HG03066 (cell line): ENCODE measurements around the gene WDR5.
"Not testable (repeated sequence)": the region's sequence is repeated elsewhere in the genome, so short reads cannot be mapped to it uniquely, and the experiment has no call there.

Experiments used
- ATAC-seq: cut with Tn5 transposase; IDR thresholded peaks from one replicate; pipeline ENCODE4 v1.9.1; 2021; ENCODE audit warnings: low read depth; ENCODE audit not compliant: unreplicated experiment

WDR5 gene

DNA sequence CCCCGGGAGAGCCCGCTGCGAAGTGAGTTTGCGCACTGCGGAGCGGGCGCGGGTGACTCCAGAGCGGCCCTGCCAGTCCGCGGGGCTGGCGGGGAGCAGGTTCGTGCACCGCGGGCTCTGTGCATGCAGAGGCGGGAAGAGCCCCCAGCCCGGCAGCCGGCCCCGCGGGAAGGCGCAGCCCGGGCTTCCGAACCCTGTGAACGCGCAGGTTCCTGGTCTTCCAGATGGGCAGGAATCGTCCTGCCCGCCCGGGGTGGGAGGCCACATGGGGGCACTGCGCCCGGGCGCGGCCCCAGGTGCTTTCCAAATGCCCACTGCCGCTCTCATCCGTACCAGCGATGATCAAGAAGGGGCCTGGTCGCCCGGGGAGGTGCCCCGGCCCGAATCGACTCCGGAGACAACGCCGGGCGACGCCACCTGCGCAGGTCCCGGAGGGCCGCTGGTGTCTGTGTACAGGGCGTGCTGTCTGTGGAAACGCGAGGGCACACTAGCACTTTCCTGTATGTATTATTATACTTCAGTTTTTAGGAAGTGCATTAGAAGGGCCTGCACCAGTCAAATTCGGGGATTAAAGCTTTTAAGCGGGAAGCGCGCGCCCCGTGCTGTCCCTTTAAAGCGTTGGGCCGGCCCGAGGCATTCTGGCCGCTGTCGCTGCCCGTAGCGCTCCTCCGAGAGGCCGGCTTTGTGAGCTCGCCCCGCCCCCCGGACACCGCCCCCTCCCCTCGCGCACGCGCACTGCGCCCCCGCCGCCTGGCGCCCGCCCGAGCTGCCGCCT lies at the start of gene WDR5:
Gene WDR5 (plus strand): TSS at position 740 of the 775 bp plus-strand sequence. CDS start 3,796 bp downstream, outside the sequence.
- peak; percentile 57 for ATAC-seq

DNA sequence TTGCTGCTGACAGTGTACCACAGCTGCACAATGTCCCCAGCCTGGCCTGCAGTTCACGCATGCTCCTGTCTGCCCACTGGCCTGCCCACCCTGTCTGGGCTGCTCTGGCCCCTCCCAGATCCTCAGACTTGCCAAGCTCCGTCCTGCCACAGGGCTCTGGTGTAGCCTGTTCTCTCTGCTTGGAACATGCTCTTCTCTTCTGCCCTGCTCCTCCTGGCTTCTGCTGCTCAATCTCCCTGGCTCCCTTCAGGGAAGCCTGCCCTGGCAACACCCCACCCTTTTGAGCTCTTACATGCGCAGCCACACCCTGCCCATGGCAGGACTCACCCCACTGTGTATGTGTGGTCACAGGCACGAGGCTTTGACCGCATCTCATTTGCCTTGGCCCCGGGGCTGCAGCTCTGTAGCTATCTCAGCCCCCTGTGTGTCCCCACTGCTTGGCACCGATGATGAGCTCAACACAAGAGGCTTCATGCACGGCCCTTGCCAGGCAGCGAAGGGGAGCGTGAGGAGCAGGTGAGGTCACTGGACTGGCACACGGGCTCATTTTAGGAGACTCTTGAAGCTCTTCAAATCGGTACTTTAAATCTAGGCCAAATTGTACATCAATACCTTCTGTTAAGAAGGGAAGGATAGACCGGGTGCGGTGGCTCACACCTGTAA lies 47.7 kb upstream of the WDR5 start:
- ATAC-seq, result no peak

DNA sequence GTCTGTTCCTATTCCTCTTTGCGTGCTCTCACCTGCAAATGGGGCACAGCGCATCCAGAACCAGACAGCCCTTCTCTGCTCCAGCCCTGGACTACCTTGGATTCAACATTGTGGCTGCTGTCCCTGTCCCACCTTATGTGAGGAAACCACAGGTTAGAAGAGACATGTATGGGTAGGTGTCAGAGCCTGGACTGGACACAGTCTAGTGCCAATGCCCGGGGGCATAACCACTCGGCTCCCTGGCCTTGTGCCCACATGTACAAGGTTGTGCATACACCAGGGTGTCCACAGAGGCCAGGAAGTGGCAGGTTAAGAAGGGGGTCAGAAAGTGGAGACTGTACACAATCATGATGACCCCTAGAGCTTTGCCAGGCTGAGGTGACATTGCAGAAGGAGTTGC lies 45.9 kb upstream of the WDR5 start:
- no peak for ATAC-seq

DNA sequence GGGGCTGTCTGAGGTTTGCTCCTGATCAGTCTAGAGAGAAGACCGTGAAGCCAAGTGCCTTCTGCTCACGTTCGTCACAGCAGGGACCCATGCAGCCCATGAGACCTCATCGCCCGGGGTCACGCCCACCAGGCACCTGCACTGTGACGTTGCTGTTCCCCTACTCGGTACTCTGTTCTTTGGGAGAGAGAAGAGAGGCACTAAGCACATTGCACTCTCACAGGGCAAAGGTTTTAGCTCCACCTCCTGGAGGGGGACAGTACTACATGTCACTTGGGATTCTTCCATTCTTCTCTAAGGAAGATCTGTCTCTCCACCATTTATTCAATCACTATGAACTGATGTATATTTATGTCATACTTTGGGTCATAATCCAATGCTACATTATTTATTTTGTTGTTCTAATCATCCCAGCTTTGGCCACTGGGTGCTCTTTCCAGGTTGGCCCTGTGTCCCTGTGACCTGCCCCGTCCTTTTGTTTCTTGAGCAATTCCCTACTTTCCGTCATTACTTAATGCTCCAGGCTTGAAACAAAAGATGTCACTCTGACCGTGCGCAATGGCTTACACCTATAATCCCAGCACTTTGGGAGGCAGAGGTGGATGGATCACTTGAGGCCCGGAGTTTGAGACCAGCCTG lies 36.6 kb upstream of the WDR5 start:
- ATAC-seq, result no peak

DNA sequence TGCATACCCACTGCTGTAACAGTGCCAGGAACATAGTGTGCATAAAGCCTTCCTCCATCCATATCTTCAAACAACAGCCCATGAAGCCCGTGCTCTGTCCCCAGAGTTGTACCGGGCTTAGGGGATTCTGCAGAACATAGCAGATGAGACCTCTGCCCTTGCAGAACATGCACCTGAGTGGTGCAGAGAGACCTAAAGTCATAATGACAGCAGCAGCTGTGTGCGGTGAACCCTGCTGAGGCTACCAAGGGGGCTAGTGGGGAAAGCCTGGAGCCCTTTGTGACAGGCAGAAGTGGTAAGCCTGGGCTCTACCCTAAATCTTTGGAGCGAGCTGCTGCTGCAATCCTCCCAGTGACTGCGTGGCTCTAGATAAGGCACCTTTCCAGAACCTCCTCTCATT lies 35.8 kb upstream of the WDR5 start:
- ATAC-seq, result no peak

DNA sequence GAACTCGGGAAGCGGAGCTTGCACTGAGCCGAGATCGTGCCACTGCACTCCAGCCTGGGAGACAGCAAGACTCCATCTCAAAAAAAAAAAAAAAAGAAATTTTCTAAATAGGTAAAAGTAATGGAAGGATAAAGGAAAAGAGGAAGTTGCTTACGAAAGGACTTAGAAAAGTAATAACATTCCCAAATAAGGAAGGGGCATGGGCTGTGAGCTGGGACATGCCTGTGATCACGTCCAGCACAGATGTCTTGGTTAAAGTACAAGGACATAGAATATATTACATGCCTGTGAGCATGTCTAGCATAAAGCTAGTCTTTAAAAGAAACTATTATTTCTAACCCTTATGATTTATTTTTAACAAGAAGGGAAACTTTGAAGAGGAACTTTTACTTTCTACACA lies 34.7 kb upstream of the WDR5 start:
- not testable (repeated sequence) for ATAC-seq

DNA sequence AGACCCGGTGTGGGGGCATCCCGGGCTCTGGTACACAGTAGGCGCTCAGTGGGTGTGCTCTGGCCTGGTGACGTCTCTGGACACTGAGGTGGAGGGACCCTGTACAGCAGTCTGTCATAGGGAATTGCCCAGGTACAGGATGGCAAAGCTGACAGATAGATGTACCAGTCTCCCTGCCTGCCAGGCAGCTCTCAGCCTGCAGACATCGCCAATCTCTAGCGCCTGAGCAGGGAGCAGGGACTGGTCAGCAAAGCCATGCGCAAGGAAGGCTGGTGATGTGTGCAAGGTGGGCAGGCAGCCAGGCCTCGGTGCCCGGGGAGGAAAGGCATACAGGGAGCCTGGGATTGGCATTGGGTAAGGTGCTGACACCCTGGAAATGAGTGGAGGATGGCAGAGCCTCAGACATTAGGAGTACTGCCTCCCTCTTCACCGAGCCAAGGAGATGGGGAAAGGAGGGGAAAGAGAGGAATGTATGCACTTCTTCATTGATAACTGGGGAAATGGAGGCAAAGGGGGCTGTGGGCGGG lies 34.2 kb upstream of the WDR5 start:
- ATAC-seq, result no peak

DNA sequence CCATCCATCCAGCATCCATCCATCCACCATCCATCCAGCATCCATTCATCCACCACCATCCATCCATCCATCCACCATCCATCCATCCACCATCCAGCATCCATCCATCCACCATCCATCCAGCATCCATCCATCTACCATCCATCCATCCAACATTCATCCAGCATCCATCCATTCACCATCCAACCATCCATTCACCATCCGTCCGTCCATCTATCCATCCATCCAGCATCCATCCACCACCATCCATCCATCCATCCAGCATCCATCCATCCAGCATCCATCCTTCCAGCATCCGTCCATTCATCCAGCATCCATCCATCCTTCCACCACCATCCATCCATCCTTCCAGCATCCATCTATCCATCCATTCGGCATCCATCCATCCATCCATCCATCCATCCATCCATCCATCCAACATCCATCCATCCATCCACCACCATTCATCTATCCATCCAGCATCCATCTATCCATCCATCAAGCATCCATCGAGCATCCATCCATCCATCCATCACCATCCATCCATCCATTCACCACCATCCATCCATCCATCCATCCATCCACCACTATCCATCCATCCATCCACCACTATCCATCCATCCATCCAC lies 32.4 kb upstream of the WDR5 start:
- ATAC-seq, result no peak

DNA sequence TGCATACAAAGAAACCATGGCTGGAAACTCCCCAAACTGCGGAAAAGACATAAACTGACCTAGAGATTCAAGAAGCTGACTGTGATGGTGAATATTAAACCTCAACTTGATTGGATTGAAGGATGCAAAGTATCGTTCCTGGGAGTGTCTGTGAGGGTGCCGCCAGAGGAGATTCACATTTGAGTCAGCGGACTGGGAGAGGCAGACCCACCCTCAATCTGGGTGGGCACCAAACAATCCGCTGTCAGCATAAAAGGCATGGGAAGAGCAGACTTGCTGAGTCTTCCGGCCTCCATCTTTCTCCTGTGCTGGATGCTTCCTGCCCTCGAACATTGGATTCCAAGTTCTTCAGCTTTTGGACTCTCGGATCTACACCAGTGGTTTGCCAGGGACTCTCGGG lies 24.8 kb upstream of the WDR5 start:
- ATAC-seq, result no peak

DNA sequence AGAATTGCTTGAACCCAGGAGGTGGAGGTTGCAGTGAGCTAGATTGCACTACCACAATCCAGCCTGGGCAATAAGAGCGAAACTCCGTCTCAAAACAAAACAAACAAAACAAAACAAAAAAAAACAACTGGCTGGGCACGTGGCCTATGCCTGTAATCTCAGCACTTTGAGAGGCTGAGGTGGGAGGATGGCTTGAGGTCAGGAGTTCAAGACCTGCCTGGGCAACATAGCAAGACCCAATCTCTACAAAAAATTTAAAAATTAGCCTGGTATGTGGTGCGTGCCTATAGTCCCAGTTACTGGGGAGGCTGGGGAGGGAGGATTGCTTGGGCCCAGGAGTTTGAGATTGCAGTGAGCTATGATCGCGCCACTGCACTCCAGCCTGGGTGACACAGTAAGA lies 23.3 kb upstream of the WDR5 start:
- ATAC-seq, result no peak

DNA sequence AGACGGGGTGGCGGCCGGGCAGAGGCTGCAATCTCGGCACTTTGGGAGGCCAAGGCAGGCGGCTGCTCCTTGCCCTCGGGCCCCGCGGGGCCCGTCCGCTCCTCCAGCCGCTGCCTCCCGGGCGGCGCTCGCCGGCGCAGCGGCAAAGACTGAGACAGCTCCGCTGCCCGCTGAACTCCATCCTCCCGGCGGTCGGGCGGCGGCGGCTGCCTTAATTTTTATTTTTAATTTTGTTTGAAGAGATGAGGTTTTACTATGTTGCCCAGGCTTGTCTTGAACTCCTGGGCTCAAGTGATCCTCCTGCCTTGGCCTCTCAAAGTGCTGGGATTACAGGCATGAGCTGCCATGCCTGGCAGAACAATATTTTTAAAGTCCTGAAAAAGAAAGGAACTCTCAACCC lies 16.9 kb upstream of the WDR5 start:
- ATAC-seq, result not testable (repeated sequence)

DNA sequence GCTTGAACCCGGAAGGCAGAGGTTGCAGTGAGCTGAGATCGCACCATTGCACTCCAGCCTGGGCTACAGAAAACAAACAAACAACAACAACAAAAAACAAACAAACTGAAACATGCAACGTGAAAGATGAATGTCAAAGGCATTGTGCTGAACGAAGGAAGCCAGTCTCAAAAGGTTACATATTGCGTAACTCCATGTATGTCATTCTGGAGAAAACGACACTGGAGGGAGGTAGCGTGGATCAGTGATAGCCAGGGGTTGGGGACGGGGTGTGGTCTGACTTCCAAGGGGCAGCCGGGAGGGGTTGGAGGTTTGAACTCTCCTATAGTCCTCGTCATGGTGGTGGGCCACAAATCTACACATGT lies 12.1 kb upstream of the WDR5 start:
- no peak for ATAC-seq

DNA sequence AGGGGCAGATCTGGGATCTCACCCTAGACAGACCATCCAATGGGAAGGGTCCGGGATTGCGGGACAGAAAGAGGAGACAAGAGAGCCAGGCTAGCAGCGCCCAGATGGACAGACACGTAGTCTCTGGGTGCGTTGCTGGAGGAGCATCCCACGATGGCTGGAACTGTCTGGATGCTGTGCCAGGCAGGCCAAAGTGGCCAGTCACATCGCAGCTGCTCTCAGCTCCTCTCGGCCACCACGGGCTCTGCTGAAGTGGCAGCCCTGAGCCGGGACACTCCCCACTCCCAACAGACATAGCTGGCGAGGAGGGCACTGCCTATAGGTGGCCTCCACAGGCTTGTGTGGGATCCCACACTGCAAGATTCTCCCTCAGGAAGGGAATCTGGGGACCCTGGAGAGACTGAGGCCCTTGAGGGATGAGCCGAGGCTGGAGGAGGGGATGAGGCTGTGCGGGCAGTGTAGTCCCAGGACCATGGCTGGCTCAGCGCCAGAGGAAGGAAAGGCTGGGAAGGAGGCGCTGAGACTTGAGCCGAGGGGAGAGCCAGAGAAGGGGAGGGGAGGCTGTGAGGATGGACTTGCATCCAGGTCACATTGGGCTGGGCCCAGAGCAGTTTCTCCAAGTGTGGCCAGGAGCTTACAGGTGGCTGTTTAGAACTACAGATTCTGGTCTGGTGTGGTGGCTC lies 10.3 kb upstream of the WDR5 start:
- ATAC-seq, result no peak

DNA sequence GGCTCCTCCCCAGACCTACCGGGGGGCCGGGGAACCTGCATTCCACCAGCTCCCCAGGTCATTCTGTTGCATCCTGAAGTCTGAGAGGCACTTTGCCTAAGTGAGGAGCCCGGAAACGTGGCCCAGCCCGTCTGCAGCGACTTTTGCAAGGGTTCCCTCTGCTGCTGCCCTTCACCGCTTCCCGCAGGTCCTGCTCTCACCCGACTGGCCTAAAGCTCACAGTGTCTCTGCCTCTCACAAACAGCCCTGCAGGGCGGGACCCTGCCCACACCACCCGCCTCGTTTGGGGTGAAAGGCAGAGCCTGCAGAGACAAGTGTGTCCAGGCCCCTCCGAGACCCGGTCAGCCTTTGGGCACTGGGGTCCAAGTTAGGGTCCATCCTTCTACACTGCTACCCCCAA lies 9.5 kb upstream of the WDR5 start:
- ATAC-seq, result no peak

DNA sequence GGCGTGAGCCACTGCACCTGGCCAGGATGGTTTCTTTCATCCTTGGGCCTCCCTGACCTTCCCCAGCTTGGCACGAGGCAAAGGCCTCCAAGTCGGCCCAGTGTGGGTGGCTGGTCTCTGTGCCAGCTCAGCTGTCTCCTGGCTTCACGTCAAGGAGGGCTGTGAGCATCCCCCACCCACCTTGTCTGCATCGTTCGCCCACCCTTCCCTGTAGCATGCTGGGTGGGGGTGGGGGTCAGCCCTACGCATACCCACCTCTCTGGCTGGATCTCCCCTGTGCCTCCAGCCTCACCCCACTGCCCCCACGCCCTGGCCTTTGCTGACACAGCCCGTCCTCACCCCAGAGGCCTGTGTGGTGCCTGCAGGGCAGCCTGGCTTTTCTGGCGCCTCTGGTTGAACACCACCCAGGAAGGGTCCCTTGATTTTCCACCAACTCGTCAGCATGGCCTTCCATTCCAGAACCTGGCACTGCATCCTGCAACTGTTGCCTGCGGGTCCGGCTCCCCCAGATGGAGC lies 8.8 kb upstream of the WDR5 start:
- ATAC-seq, result no peak

DNA sequence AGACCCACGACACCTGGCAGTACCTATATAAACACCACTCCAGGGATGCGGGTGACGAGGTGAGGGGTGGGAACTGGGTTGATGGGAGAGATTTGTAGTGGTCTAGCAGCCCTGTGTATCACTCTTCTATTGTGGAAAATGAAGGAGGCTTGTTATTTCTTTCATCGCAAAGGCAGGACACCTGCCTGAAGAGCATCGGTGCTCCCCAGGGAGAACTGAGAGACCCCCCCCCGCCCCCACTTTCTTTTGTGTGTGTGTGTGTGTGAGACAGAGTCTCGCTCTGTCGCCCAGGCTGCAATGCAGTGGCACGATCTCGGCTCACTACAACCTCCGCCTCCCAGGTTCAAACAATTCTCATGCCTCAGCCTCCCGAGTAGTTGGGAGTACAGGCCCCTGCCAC lies 8.3 kb upstream of the WDR5 start:
- ATAC-seq, result no peak

DNA sequence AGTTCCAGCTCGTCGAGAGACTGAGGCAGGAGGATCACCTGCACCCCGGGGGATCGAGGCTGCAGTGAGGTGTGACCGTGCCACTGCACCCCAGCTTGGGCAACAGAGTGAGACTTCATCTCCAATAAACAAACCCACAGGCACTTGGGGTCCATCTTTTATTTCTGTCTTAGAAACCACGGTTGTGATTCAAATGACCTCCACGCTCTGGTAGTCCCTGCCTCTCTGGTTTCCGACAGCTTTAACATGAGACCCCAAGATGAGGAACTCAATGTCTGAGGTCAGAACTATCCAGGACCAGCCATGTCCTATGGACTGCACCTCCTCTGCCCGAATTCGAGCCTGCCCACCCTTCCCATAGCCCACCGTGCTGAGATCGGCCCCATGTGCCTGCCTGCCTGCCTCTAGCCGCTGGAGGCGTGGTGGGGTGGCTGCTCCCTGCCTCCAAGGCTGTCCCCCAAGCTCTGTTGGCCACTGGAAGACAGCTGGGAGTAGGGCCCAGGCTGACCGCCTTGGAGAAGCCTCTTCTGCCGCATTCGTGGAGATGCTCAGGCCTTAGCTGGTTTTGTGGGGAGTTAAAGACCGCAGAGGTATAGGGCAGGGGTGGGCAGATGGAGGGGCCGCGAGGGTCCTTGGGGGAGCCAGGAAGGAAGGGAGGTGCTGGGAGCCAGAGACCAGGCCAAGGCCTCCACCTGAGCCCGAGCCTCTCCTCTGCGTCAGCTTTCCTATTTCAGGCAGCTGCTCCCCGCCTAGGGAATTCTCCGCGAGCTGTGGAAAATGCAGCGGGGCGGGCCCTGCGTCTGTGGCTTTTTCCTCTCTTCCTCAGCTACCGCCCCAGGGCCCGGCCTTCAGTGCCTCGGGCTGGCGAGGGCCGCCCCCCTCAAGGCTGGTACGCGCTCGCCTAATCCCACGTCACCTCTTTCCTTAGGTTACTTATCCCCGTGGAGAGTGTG lies 6.9 kb upstream of the WDR5 start:
- no peak for ATAC-seq

DNA sequence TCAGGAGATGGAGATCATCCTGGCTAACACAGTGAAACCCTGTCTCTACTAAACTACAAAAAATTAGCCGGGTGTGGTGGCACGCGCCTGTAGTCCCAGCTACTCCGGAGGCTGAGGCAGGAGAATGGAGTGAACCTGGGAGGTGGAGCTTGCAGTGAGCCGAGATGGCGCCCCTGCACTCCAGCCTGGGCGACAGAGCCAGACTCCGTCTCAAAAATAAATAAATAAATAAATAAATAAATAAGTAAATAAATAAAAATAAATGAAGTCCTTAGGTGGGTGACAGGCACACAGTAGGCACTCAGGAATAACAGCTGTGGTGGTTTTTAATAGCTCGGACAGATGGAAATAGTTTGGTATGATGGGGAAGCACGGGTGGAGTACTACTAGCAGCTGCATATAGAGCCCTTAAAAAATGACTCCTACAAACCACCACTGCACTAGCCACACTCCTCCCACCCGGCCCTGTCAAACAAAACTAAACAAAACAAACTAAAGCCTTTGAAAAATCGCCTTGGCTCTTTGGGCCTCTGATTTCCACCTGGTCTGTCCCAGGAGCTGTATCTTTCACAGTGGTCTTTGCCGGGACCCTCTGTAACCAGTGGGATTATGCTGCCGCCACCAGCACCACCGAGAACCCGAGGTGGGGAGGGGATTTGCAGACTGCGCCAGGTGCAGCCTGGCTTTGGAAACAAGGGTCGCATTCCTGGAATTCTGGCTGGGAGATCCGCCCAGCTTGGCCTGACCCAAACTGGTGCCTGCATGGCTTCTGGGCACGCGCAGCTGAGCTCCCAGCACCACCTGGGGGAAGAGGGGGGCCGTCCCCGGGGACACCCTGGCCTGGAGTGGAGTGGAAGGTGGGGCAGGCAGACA lies 5.1 kb upstream of the WDR5 start:
- no peak for ATAC-seq
